NCI-H460 (cell line): ENCODE measurements around the gene ALDH2. TPM values are rescaled to one million over a fixed set of nuclear protein-coding genes. Genes with fewer than 3 reads are reported as not detected.
"Not testable (repeated sequence)": the region's sequence is repeated elsewhere in the genome, so short reads cannot be mapped to it uniquely, and the experiment has no call there.

Source experiments
- DNase-seq: peaks from one replicate; pipeline ENCODE4 v3.0.0-alpha.2; 2016; ENCODE audit warnings: low read depth; ENCODE audit errors: extremely low read depth
- polyA plus RNA-seq: library from polyadenylated mRNA; depleted of rRNA; stranded (reverse); fragments of >200 nt; gene quantifications from 2 replicates; pipeline ENCODE4 v1.2.3, GENCODE V29; 2014; cell fraction: nucleus; rRNA removed
- total RNA-seq: library from RNA; depleted of rRNA; stranded (reverse); fragments of >200 nt; shearing (Covaris generic); gene quantifications from 2 replicates; pipeline ENCODE4 v1.2.3, GENCODE V29; 2014; rRNA removed

The ALDH2 gene
- 14.9 and 18.8 TPM in 2 replicates for total RNA-seq
- polyA plus RNA-seq: 4.7 and 15.4 TPM in 2 replicates

DNA sequence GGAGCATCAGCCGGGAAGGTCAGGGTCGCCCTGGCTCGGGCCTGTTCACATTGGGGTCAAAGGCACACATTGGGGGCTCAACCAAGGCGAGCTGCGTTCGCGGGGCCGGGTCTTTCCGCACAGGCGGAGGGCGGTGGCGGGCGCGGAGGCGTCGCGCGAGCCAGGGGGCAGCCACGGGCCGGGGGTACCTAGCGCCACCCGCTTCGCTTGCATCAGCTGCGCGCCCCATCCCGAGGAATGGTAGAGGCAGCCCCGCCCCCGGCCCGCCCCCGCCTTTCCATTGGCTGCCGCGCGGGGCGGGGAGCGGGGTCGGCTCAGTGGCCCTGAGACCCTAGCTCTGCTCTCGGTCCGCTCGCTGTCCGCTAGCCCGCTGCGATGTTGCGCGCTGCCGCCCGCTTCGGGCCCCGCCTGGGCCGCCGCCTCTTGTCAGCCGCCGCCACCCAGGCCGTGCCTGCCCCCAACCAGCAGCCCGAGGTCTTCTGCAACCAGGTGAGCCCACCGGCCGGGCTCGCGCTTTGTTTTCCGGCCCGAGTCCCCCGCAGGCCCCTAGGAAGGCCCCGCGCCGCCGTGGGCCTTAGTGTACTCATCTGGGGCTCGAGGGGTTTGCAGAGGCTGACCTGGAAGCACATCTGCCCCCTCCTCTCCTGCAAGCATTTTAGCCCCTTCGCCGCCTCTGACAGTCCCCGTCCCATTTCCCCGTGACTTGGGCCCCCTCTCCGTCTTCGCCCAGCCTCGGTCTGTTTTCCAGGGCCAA is at the start of gene ALDH2:
ALDH2 (plus strand) TSS at position 326 of the 754 bp plus-strand sequence; CDS start at position 376, 50 bp downstream.
- peak; percentile 43 for DNase-seq

GRCh38 chr12:111719316-111719715 is 47.4 kb upstream of the ALDH2 start:
- not testable (repeated sequence) for DNase-seq

DNA sequence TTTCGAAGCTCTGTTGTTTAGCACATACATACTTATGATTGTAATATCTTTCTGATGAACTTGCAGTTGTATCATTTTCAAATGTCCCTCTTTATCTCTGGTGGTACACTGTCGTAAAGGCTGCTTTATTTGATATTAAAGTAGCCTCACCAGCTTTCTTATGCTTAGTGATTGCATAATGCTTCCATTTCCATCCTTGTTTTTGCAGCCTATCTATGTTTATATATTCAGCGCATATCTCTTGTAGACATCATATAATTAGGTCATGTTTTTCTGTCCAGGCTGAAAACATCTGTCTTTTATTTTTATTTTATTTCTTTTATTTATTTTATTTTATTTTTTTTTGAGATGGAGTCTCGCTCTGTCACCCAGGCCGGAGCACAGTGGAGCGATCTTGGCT is 46.3 kb upstream of the ALDH2 start:
- DNase-seq: no peak

DNA sequence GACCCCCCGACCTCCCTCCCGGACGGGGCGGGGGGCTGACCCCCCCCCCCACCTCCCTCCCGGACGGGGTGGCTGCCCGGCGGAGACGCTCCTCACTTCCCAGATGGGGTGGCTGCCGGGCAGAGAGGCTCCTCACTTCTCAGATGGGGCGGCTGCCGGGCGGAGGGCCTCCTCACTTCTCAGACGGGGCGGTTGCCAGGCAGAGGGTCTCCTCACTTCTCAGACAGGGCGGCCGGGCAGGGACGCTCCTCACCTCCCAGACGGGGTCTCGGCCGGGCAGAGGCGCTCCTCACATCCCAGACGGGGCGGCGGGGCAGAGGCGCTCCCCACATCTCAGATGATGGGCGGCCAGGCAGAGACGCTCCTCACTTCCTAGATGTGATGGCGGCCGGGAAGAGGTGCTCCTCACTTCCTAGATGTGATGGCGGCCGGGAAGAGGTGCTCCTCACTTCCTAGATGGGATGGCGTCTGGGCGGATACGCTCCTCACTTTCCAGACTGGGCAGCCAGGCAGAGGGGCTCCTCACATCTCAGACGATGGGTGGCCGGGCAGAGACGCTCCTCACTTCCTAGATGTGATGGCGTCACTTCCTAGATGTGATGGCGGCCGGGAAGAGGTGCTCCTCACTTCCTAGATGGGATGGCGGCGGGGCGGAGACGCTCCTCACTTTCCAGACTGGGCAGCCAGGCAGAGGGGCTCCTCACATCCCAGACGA is 42.9 kb upstream of the ALDH2 start:
- DNase-seq: not testable (repeated sequence)

GRCh38 chr12:111728795-111729194 is 37.9 kb upstream of the ALDH2 start:
- no peak for DNase-seq

DNA sequence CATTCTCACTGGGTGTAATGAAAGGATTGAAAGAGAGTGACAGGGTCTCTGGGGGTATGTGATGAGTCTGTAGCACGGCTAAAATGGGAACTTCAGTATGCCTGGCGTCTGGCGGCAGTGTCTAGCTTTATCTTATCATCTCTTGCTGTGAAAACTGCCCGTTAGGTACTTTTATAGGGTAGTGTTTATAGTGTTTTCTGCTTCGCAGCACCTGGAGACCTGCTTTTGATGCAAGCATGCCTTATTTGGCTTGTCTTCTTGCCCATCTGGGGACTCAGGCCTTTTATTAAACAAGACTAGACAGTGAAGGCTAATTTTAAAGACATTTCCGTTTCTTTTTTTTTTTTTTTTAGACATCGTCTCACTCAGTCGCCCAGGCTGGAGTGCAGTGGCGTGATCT is 36.3 kb upstream of the ALDH2 start:
- DNase-seq: no peak

- DNase-seq: no peak
Measured at GRCh38 chr12:111732786-111733185, 33.9 kb upstream of the ALDH2 start.

- no peak for DNase-seq
Measured at GRCh38 chr12:111733340-111733915, 33.3 kb upstream of the ALDH2 start.

GRCh38 chr12:111739524-111739923 is 27.2 kb upstream of the ALDH2 start:
- not testable (repeated sequence) for DNase-seq

DNA sequence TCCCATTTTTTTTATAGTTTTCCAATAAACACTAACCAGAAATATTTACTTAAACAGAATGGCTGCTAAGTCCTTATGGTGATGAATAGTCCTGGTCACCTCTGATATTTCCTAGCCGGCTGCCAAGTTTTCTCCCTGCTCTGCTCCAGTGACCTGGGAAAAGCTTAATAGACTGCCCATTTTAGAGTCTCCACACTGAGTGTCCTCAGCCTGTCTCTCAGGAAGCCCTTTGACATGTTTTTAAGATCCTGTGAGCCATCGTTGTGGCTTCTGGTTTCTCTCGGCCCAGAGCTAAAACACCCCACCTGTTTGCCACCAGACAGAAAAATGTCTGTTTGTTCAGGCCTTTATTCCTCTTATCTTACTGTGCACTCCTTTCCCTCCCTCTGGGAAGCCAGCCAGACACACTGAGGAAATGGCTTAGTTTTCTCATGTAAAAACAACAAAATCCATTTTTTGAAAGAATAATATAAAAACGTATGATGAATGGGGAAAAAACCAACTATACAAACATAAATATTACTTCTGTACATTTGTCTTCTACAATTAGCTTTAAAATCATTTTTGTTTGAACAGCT is 25.4 kb upstream of the ALDH2 start:
- DNase-seq: no peak

DNA sequence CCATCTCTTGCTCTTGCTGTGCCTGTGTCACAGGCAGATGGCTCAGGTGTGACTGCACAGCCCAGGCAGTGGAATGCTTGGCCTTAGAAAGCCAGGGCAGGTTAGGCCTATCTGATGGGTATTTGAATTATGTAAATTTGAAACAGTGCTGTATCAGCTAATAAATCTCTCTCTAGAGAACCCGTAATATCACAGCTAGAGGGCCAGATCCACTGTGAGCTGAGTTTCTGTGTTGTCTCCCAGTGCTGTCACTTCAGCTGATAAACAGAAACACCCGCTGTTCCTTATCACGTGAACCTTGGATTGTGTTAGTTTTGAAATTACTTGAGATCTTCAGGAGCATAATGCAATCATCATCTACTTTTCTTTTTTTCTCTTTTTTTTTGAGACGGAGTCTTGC is 21.5 kb upstream of the ALDH2 start:
- no peak for DNase-seq

GRCh38 chr12:111747333-111747732 is 19.4 kb upstream of the ALDH2 start:
- no peak for DNase-seq

DNA sequence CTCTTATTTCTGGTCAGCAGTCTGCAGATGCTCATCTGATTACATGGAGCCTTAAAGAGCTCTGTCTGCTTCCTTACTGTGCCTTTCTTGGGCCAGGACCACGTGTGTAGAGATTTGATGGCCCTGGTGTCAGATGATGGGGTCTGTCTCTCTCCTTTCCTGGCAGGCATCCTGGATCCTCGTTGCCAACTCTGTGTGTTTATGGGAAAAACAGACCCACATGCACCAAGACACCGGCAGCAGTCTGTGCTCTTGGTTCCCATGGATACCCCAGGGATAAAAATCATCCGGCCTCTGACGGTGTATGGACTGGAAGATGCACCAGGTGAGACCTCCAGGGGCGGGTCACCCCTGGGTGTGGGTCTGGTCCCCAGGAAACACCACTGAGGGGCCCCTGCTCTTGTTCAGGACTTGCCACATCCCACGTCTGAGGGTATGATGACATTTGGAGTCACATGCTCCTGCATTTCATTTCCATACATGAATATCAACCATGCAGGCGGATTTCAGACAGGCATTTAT is 18.5 kb upstream of the ALDH2 start:
- no peak for DNase-seq

DNA sequence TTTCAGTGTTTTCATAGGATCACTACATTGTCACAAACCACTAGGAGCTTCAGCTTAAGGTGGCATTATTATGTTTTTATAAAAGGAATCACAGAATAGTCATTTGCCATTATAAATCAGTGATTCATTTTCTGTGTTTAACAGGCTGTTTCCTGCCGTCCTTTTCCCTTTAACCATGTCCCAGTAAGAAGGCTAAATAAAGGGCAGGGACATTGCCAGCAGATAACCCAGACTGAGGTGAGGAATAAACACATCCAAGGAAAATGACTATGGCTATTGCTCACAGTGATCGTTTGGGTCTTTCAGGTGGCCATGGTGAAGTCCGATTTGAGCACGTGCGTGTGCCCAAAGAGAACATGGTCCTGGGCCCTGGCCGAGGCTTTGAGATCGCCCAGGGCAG is 17.9 kb upstream of the ALDH2 start:
- DNase-seq: no peak

GRCh38 chr12:111749391-111749790 is 17.3 kb upstream of the ALDH2 start:
- DNase-seq: no peak

DNA sequence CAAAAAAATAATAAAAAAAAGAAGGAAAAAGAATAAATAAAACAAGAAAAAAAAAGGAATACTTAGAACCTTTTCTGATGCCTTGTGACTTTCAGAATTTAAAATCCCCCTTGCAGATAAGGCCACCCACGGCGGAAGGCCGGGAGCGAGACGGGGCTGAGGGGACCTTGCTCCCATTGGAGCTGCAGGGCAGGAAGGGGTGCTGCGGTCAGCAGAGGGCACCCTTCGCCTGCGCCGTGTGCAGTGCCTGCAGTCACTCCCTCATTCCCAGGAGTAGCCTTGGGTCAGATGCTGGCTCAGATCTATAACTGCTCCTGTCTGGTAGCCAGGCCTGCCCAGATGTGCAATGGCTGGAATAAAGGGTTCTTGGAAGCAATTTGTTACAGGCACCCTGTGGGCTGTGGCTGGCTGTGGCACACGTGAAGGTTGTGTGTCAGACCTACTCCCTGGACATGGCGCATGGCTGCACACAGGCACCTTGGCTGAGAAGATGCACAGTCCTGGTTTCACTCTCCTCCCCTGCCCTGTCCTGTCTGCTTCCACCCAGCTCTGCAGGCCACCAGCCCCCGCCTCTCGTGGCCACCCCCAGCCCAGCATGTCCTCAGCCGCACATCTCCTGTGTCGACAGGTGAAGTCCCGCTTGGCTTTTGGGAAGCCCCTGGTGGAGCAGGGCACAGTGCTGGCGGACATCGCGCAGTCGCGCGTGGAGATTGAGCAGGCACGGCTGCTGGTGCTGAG is 13.4 kb upstream of the ALDH2 start:
- DNase-seq: peak; percentile 16

GRCh38 chr12:111754671-111755070 is 12.1 kb upstream of the ALDH2 start:
- no peak for DNase-seq

- no peak for DNase-seq
Measured at GRCh38 chr12:111756196-111756595, 10.5 kb upstream of the ALDH2 start.

DNA sequence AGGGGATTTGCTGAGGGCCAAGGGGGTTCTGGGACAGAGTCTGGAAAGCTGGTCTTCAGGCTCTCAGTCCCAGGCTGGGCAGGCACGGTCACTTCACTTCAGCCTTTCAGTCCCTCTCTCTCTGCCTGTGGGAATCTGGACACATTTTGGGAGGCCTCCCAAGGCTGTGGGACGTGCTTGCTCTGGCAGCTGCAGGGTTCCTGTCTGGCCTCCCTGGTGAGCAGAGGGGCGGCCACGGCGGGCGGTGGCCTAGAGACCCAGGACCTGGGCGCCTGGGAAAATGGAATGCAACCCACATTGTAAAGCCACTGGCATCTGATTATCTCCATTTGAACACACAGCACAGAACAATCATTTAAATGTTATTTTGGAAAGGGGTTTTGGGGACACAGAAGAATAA is 10.1 kb upstream of the ALDH2 start:
- DNase-seq: no peak

DNA sequence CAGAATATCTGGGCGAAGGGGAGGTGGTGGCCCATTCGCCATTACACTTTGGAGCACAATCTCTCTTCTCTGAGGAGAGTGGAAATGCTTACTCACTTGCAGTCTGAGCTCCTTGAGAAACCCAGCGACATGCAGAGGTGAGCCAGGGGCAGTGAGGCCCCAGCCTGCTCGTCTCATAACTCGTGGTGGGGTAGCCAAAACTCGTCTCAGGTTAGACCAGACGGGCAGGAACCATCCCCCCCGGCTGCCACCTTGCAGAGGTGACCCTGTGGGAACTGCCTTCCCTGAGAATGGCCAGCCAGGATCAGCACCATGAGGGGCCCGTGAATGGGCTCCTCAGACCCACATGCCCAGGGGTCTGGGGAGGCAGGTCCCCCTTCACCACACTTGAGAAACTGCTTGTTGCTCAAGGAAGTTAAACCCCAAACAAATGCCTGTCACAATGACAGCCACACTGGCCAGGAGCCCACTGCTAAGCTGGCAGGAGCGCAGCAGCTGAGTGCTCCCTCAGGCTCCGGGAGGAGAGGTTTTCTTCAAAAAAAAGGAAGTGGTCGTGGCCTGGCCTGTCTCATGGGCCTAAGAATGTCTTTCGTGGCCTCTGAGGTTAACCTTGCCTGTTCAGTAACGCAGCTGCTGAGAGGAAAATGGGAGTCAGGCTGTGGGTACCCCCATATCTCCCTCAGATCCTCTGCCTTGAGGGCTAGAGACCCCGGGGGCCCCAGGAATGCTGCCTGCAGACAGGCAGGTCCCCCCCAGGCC is 9.2 kb upstream of the ALDH2 start:
- no peak for DNase-seq
